Heart left ventricle (tissue), 16 donors: Measurements from ENCODE around the gene CADM2. TPM values are rescaled to one million over a fixed set of nuclear protein-coding genes. Genes with fewer than 3 reads are reported as not detected.

Experiments
- ATAC-seq, 4 donors: fragments of 200-7000 bp; cut with Tn5 transposase; one replicate each; pipeline ENCODE4 v1.9.1; 2020 to 2022; ENCODE audit warnings: moderate library complexity in 4 of 4, mild to moderate bottlenecking in 3 of 4, moderate number of reproducible peaks in 1 of 4
- DNase-seq, 5 donors: peaks; one replicate each; pipeline ENCODE4 v3.0.0-alpha.2; 2020
- H3K27ac ChIP-seq, 12 donors: fragments of 200-600 bp; sonication (generic) in 4 of 12; one replicate each; pipeline versions ENCODE4 v1.5.0 to v1.8.0; 2016 to 2022; ENCODE audit warnings: mild to moderate bottlenecking in 2 of 12
- H3K27me3 ChIP-seq, 9 donors: fragments of 200-600 bp; sonication (generic) in 2 of 9; one replicate each; pipeline versions ENCODE4 v1.5.1 to v1.8.0; 2016 to 2022; ENCODE audit warnings: mild to moderate bottlenecking in 3 of 9
- H3K36me3 ChIP-seq, 9 donors: fragments of 200-600 bp; sonication (generic) in 2 of 9; one replicate each; pipeline versions ENCODE4 v1.5.0 to v1.8.0; 2018 to 2022; ENCODE audit warnings: mild to moderate bottlenecking in 2 of 9
- H3K4me1 ChIP-seq, 12 donors: fragments of 200-600 bp; sonication (generic) in 4 of 12; one replicate each; pipeline versions ENCODE4 v1.5.0 to v1.8.0; 2016 to 2022; ENCODE audit warnings: mild to moderate bottlenecking in 3 of 12
- H3K4me3 ChIP-seq, 12 donors: fragments of 200-600 bp; sonication (generic) in 4 of 12; one replicate each; pipeline versions ENCODE4 v1.5.0 to v1.8.0; 2017 to 2022; ENCODE audit warnings: mild to moderate bottlenecking in 9 of 12, moderate library complexity in 4 of 12
- H3K9me3 ChIP-seq, 12 donors: fragments of 200-600 bp; sonication (generic) in 4 of 12; one replicate each; pipeline versions ENCODE4 v1.5.0 to v1.8.0; 2016 to 2022; ENCODE audit warnings: mild to moderate bottlenecking in 1 of 12
- POLR2A ChIP-seq, 2 donors: fragments of 450-650 bp; IDR thresholded peaks; one replicate each; pipeline ENCODE4 v1.6.1; 2017; ENCODE audit warnings: antibody characterized with exemption in 2 of 2, mild to moderate bottlenecking in 2 of 2, moderate library complexity in 2 of 2
- WGBS, 4 donors: extraction: QIAGEN DNeasy Blood & Tissue Kit in 2 of 4; methylation state at CpG; one replicate each; pipeline versions ENCODE4 v1.1.5 to v1.1.7; 2013 to 2018; 5-methylcytosine and 5-hydroxymethylcytosine counted together
- intact Hi-C, 10 donors: fragments of 100-400 bp; cut with DNase I; formaldehyde crosslinking; loops; one replicate each; pipeline versions ENCODE4 v1.11.1 to v1.14.2; 2022
- polyA plus RNA-seq, 2 donors: library from polyadenylated mRNA; stranded (reverse); fragments of 200-250 nt; gene quantifications; one replicate each; pipeline ENCODE4 v1.2.3, GENCODE V29; 2013
- total RNA-seq, 9 donors: library from RNA; depleted of rRNA in 2 of 9; stranded (reverse); fragments of >200 nt in 2 of 9; fragmentation: NEBNext Ultra II Directional in 3 of 9; extraction: Animal tissue kit (Norgen Biotek cat#: 25700) in 3 of 9; gene quantifications; one replicate each; pipeline versions ENCODE4 v1.1.0 to v1.2.4, GENCODE V29; 2016 to 2023
- TF ChIP-seq, protein P1 (sequence below), 12 donors: fragments of 200-600 bp; sonication (generic) in 4 of 12; IDR thresholded peaks; one replicate each; pipeline versions ENCODE4 v1.5.0 to v1.8.0; 2018 to 2022; ENCODE audit warnings: antibody characterized with exemption in 12 of 12, mild to moderate bottlenecking in 5 of 12
- donor health status: ischemic (EF 13 %, LVEDD 7.1; RV severe dilation, severe dysfunction).
- donor health status: healthy with polysubstance abuse.
- donor health status: DM: no; HTN: yes; CAD: no.
- donor health status: DM: no; HTN: no; CAD: no.
- donor health status: ischemic (EF 25% LVEDD 6.9; RV normal size, moderate dysfunction).
- donor health status: ischemic (EF 25% LVEDD 5.7; RV mildly dilated, moderate dysfunction).
- donor health status: healthy.
- donor health status: DM: yes; HTN: yes; CAD: no.
- donor health status: ischemic (EF 35%, LVEDD 5.7; RV mildly dilated, moderate dysfunction).
- donor health status: nonischemic (EF 11% LVEDD 7.7; RV severe dilation, severe dysfunction).
- donor health status: DM: yes; HTN: yes; CAD: no.
- donor health status: PGD.
- donor health status: ischemic (EF 29% LVEDD 5.4; RV normal size, mild dysfunction).
- donor health status: nonischemic (EF 23%, LVEDD 6.1; RV moderate dilation, normal function).

Gene CADM2
- total and polyA plus RNA-seq, 11 donors, result 0.19 to 2.3 (median 0.69) TPM

DNA sequence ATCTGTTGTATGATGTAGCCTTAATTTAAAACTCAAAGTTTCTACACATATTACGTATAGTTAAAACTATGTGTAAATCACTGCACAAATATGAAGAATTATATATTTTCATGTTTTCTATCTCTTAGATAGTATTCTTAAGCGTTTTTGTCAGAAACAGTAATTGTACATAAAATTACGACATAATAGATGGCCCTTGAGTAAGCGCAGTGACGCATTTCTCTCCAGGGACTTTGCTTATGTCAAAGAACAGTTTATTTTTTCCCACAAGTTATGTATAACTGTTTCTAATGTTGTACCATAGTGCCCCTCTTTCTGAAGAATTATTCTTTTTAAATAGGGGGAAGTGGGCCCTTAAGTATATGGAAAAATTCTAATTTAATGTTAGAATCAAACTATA is 1098.2 kb downstream of the CADM2 start:
- 70 to 75% (median 73%) methylated on average over 5 of the region's 5 CpGs for WGBS, 4 donors
- Histone ChIP-seq H3K4me1 (no peaks in the 10 kb centered on the region), H3K9me3 (peaks cover 0 to 2% (median 0%) of the 10 kb centered on the region in 12 donors), H3K27me3 (no peaks in the 10 kb centered on the region), H3K27ac (no peak overlapping the region), H3K4me3 (no peak overlapping the region), H3K36me3 (no peaks in the 10 kb centered on the region)
- ATAC-seq (no peak), DNase-seq (no peak)
- intact Hi-C loops, result no loop called here
- TF ChIP-seq POLR2A (IDR thresholded peaks at IDR 0.05), result no peak
- TF ChIP-seq, protein P1, sequence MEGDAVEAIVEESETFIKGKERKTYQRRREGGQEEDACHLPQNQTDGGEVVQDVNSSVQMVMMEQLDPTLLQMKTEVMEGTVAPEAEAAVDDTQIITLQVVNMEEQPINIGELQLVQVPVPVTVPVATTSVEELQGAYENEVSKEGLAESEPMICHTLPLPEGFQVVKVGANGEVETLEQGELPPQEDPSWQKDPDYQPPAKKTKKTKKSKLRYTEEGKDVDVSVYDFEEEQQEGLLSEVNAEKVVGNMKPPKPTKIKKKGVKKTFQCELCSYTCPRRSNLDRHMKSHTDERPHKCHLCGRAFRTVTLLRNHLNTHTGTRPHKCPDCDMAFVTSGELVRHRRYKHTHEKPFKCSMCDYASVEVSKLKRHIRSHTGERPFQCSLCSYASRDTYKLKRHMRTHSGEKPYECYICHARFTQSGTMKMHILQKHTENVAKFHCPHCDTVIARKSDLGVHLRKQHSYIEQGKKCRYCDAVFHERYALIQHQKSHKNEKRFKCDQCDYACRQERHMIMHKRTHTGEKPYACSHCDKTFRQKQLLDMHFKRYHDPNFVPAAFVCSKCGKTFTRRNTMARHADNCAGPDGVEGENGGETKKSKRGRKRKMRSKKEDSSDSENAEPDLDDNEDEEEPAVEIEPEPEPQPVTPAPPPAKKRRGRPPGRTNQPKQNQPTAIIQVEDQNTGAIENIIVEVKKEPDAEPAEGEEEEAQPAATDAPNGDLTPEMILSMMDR (IDR thresholded peaks at IDR 0.05), result no peak

DNA sequence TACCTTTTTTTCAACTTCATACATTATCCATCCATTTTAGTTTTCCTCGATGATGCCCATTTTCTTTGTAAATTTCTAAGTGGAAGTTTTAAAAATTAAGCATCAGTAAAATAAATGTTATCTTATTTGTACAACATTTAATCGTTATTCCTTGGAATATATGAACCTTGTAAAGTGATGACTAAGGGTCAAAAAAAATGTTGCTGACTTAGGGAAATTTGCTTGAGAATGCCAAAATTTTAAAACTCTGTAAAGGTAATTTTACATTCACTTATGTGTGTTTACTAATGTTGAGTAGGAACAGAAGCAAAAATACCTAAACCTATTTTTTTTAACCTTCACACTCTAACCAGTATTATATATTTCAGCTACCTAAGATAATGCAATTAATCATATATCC is 1115.0 kb downstream of the CADM2 start:
- DNase-seq, result no peak
- Histone ChIP-seq H3K36me3 (no peaks in the 10 kb centered on the region), H3K27ac (no peak overlapping the region), H3K9me3 (no peaks in the 10 kb centered on the region), H3K27me3 (no peaks in the 10 kb centered on the region), H3K4me1 (no peaks in the 10 kb centered on the region), H3K4me3 (no peak overlapping the region)
- no peak for ATAC-seq
- intact Hi-C loops, result no loop called here
- TF ChIP-seq POLR2A (IDR thresholded peaks at IDR 0.05), result no peak
- TF ChIP-seq, protein P1 (IDR thresholded peaks at IDR 0.05), result no peak
- WGBS, 4 donors, result 80 to 88% (median 83%) methylated on average over 2 of the region's 2 CpGs

DNA sequence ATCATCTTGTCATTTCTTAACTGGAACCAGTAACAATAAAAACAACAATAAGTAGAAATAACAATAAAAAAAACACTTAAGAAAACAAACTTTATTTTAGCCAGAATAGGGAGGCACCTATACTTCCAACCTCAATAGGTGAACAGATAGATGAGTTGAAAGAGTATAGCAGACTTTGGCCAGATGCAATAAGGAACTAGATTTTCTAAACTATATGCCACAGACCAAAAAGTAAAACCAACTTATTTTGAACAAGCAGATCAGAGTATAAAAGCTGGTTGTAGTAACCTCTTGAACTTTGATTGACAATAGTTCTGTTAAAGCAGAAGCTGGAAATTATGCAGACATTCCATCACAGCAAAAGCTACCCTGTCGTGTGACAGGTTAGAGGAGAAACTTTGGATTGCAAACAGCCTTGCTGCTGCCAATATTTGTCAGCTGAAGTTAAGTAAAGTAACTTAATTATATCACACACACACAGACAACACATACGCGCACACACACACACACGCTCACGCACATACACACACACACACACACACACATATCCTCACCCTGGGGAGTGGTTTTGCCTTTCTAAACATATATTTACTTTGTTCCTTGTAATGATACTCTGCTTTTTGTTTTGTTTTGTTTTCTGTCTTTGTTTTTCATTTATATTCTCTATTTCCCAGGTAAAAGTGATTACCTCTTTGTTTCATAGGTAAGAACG is 1128.5 kb downstream of the CADM2 start:
- H3K27ac ChIP-seq, result no peak overlapping the region
- H3K4me1 ChIP-seq, result no peaks in the 10 kb centered on the region
- WGBS, 4 donors, result 77 to 81% (median 79%) methylated on average over 6 of the region's 6 CpGs
- no peaks in the 10 kb centered on the region for H3K36me3 ChIP-seq
- H3K9me3 ChIP-seq, result peaks cover 0 to 6% (median 0%) of the 10 kb centered on the region in 12 donors
- no peak for TF ChIP-seq POLR2A (IDR thresholded peaks at IDR 0.05)
- TF ChIP-seq, protein P1 (IDR thresholded peaks at IDR 0.05), result no peak
- intact Hi-C loops, result no loop called here
- no peaks in the 10 kb centered on the region for H3K27me3 ChIP-seq
- no peak for DNase-seq
- no peak overlapping the region for H3K4me3 ChIP-seq
- no peak for ATAC-seq

DNA sequence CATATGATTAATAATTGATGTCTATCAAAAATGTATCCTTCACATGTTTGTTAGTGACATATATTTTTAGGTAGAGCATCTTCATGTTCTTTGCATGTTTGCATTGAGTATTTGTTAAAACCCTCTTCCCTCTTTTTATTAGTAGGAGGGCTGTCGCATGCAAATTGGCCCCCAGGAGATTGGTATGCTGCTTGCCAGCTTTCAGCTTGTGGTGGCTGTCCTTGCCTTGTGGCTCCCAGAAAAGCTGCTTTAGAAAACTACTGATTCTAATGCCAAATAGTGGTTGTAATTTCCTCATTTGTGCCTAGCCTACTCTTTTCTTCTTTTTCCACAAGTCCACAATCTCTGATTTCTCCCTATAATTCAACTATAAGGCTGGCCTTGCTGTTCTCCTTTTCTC is 1145.4 kb downstream of the CADM2 start:
- no peak overlapping the region for H3K4me3 ChIP-seq
- H3K4me1 ChIP-seq, result no peaks in the 10 kb centered on the region
- DNase-seq, result no peak
- TF ChIP-seq POLR2A (IDR thresholded peaks at IDR 0.05), result no peak
- TF ChIP-seq, protein P1 (IDR thresholded peaks at IDR 0.05), result no peak
- peaks cover 0 to 10% (median 0%) of the 10 kb centered on the region in 12 donors for H3K9me3 ChIP-seq
- 24 to 49% (median 43%) methylated on average over 1 of the region's 1 CpG for WGBS, 4 donors
- no peak for ATAC-seq
- intact Hi-C loops, result no loop called here
- no peaks in the 10 kb centered on the region for H3K27me3 ChIP-seq
- no peaks in the 10 kb centered on the region for H3K36me3 ChIP-seq
- H3K27ac ChIP-seq, result no peak overlapping the region
